GM19468 (cell line): ENCODE results near the gene GLRX5.

Experiments
- ATAC-seq: cut with Tn5 transposase; IDR thresholded peaks from one replicate; pipeline ENCODE4 v1.9.1; 2021; ENCODE audit warnings: mild to moderate bottlenecking, moderate library complexity, moderate number of reproducible peaks; ENCODE audit not compliant: unreplicated experiment; ENCODE audit errors: extremely low read depth

The GLRX5 gene

GRCh38 chr14:95534299-95535225 lies at the start of gene GLRX5:
TSS of gene GLRX5 (plus strand) at chr14:95535050. CDS start at chr14:95535090, 40 bp downstream.
- peak; percentile 96 for ATAC-seq

- ATAC-seq: no peak
These were observed 49.5 kb upstream of the GLRX5 start for GRCh38 chr14:95485222-95485819.

- no peak for ATAC-seq
These were observed 47.8 kb upstream of the GLRX5 start for GRCh38 chr14:95486875-95487668.

GRCh38 chr14:95487669-95488084 lies 47.2 kb upstream of the GLRX5 start:
- no peak for ATAC-seq

GRCh38 chr14:95488376-95489213 lies 46.3 kb upstream of the GLRX5 start:
- ATAC-seq: no peak

- ATAC-seq: no peak
These were observed 45.4 kb upstream of the GLRX5 start for GRCh38 chr14:95489214-95490137.

GRCh38 chr14:95490138-95490509 lies 44.7 kb upstream of the GLRX5 start:
- no peak for ATAC-seq

GRCh38 chr14:95490727-95491451 lies 44.0 kb upstream of the GLRX5 start:
- ATAC-seq: no peak

GRCh38 chr14:95491936-95492608 lies 42.8 kb upstream of the GLRX5 start:
- no peak for ATAC-seq

GRCh38 chr14:95493503-95493902 lies 41.3 kb upstream of the GLRX5 start:
- no peak for ATAC-seq

- ATAC-seq: no peak
These were observed 40.9 kb upstream of the GLRX5 start for GRCh38 chr14:95493976-95494375.

- ATAC-seq: no peak
These were observed 40.4 kb upstream of the GLRX5 start for GRCh38 chr14:95494456-95494855.

GRCh38 chr14:95495076-95495475 lies 39.8 kb upstream of the GLRX5 start:
- no peak for ATAC-seq

- peak; percentile 81 for ATAC-seq
These were observed 39.3 kb upstream of the GLRX5 start for GRCh38 chr14:95495538-95496025.

GRCh38 chr14:95496111-95496681 lies 38.7 kb upstream of the GLRX5 start:
- no peak for ATAC-seq

- ATAC-seq: no peak
These were observed 38.1 kb upstream of the GLRX5 start for GRCh38 chr14:95496690-95497259.

GRCh38 chr14:95497561-95498011 lies 37.3 kb upstream of the GLRX5 start:
- ATAC-seq: no peak
